ENCODE results near the gene FERMT2. TPM values are rescaled to one million over a fixed set of nuclear protein-coding genes. Genes with fewer than 3 reads are reported as not detected.
"Not testable (repeated sequence)": the region's sequence is repeated elsewhere in the genome, so short reads cannot be mapped to it uniquely, and the experiment has no call there.

The FERMT2 gene
- total RNA-seq, 4 donors from 2014 or later: 98.2 to 201 (median 180) TPM

GRCh38 chr14:52873694-52874093, 77.2 kb downstream of the FERMT2 start:
- Histone ChIP-seq H3K36me3 (no peaks in the 10 kb centered on the region), H3K27me3 (no peaks in the 10 kb centered on the region), H3K4me3 (no peak overlapping the region), H3K9me3 (no peaks in the 10 kb centered on the region), H3K27ac (peak overlapping the region in 1 of 2 donors; percentile 3), H3K4me1 (no peaks in the 10 kb centered on the region)
- DNase-seq: peak; percentile 41 to 42
- TF ChIP-seq CTCF (IDR thresholded peaks at IDR 0.05) (no peak), POLR2A (IDR thresholded peaks at IDR 0.05) (no peak)
- intact Hi-C loops (cut with DNase I; ENCODE audit: low total_unique reads): no loop called here

- Histone ChIP-seq H3K4me1 (no peaks in the 10 kb centered on the region), H3K27ac (no peak overlapping the region), H3K4me3 (no peak overlapping the region), H3K9me3 (no peaks in the 10 kb centered on the region), H3K36me3 (no peaks in the 10 kb centered on the region), H3K27me3 (no peaks in the 10 kb centered on the region)
- no peak for DNase-seq
- intact Hi-C loops (cut with DNase I; ENCODE audit: low total_unique reads): no loop called here
- TF ChIP-seq POLR2A (IDR thresholded peaks at IDR 0.05): no peak
- no peak for TF ChIP-seq CTCF (IDR thresholded peaks at IDR 0.05)
These were observed 77.8 kb downstream of the FERMT2 start for GRCh38 chr14:52873065-52873464.

GRCh38 chr14:52871606-52872005, 79.2 kb downstream of the FERMT2 start:
- no peak for DNase-seq
- intact Hi-C loops (cut with DNase I; ENCODE audit: low total_unique reads): no loop called here
- TF ChIP-seq CTCF (IDR thresholded peaks at IDR 0.05): no peak
- TF ChIP-seq POLR2A (IDR thresholded peaks at IDR 0.05): no peak
- H3K4me1 ChIP-seq: no peaks in the 10 kb centered on the region
- H3K27me3 ChIP-seq: no peaks in the 10 kb centered on the region
- H3K4me3 ChIP-seq: no peak overlapping the region
- H3K27ac ChIP-seq: no peak overlapping the region
- H3K36me3 ChIP-seq: no peaks in the 10 kb centered on the region
- H3K9me3 ChIP-seq: no peaks in the 10 kb centered on the region

GRCh38 chr14:52868911-52869618, 81.8 kb downstream of the FERMT2 start:
- H3K36me3 ChIP-seq: no peaks in the 10 kb centered on the region
- H3K4me3 ChIP-seq: no peak overlapping the region
- H3K4me1 ChIP-seq: no peaks in the 10 kb centered on the region
- no peak for DNase-seq
- no peaks in the 10 kb centered on the region for H3K9me3 ChIP-seq
- H3K27ac ChIP-seq: no peak overlapping the region
- no peaks in the 10 kb centered on the region for H3K27me3 ChIP-seq
- TF ChIP-seq CTCF (IDR thresholded peaks at IDR 0.05) (no peak), POLR2A (IDR thresholded peaks at IDR 0.05) (no peak)
- intact Hi-C loops (cut with DNase I; ENCODE audit: low total_unique reads): no loop called here

GRCh38 chr14:52864893-52865292, 86.0 kb downstream of the FERMT2 start:
- not testable (repeated sequence) for H3K4me1 ChIP-seq, H3K27ac ChIP-seq

GRCh38 chr14:52863334-52863700, 87.5 kb downstream of the FERMT2 start:
- no peak for DNase-seq
- TF ChIP-seq POLR2A (IDR thresholded peaks at IDR 0.05): no peak
- TF ChIP-seq CTCF (IDR thresholded peaks at IDR 0.05): no peak
- intact Hi-C loops (cut with DNase I; ENCODE audit: low total_unique reads): no loop called here
- Histone ChIP-seq H3K27me3 (no peaks in the 10 kb centered on the region), H3K4me1 (no peaks in the 10 kb centered on the region), H3K27ac (peak overlapping the region; percentile 41 to 71), H3K9me3 (no peaks in the 10 kb centered on the region), H3K4me3 (no peak overlapping the region), H3K36me3 (no peaks in the 10 kb centered on the region)

More at GRCh38 chr14:52864893-52865292, 86.0 kb downstream of the FERMT2 start:
- H3K4me3 ChIP-seq; H3K9me3 ChIP-seq; H3K36me3 ChIP-seq; H3K27me3 ChIP-seq; DNase-seq; intact Hi-C loops (cut with DNase I; ENCODE audit: low total_unique reads): not testable (repeated sequence)

All from uterus (tissue), 4 donors.